Transverse colon (tissue), 4 donors: Measurements from ENCODE around the gene ZC3H14. TPM values are rescaled to one million over a fixed set of nuclear protein-coding genes. Genes with fewer than 3 reads are reported as not detected.

ENCODE experiments used
- DNase-seq: peaks from one replicate; pipeline ENCODE4 v3.0.0-alpha.2; 2019
- H3K27ac ChIP-seq, 4 donors: fragments of 200-600 bp; sonication (generic); 2 replicates each; pipeline ENCODE4 v1.5.1; 2016 to 2018; ENCODE audit warnings: inconsistent platforms in 4 of 4
- H3K27me3 ChIP-seq: fragments of 200-600 bp; sonication (generic); 2 replicates; pipeline ENCODE4 v1.5.1; 2017; ENCODE audit warnings: inconsistent platforms
- H3K36me3 ChIP-seq, 4 donors: fragments of 200-600 bp; sonication (generic); 2 replicates each; pipeline ENCODE4 v1.5.1; 2017 to 2019; ENCODE audit warnings: inconsistent platforms in 4 of 4
- H3K4me1 ChIP-seq, 4 donors: fragments of 200-600 bp; sonication (generic); 2 replicates each; pipeline ENCODE4 v1.5.1; 2017 to 2020; ENCODE audit warnings: inconsistent platforms in 4 of 4
- H3K4me3 ChIP-seq, 4 donors: fragments of 200-600 bp; sonication (generic); 1 replicate in 1 of 4; 2 replicates in 3 of 4; pipeline versions ENCODE4 v1.5.1 to v1.6.1; 2017 to 2019; ENCODE audit warnings: inconsistent platforms in 4 of 4
- H3K9me3 ChIP-seq, 2 donors: fragments of 200-600 bp; sonication (generic); 2 replicates each; pipeline ENCODE4 v1.5.1; 2017 to 2019; ENCODE audit warnings: inconsistent platforms in 2 of 2
- EP300 ChIP-seq: sonication (generic); formaldehyde crosslinking; IDR thresholded peaks from one replicate; pipeline ENCODE4 v1.6.1; 2017; ENCODE audit warnings: antibody characterized with exemption, low read depth
- POLR2A ChIP-seq: fragments of 450-650 bp; IDR thresholded peaks from one replicate; pipeline ENCODE4 v1.6.1; 2016; ENCODE audit warnings: antibody characterized with exemption, mild to moderate bottlenecking, moderate library complexity
- POLR2AphosphoS5 ChIP-seq, 3 donors: sonication (generic); formaldehyde crosslinking; IDR thresholded peaks; one replicate each; pipeline ENCODE4 v1.6.1; 2016; ENCODE audit warnings: antibody characterized with exemption in 3 of 3
- WGBS, 2 donors: methylation state at CpG; one replicate each; pipeline ENCODE4 v1.1.5; 2018; ENCODE audit warnings: low coverage in 1 of 2; 5-methylcytosine and 5-hydroxymethylcytosine counted together
- in situ Hi-C, 4 donors: fragments of 200-750 bp; cut with MboI; loops; one replicate each; pipeline versions ENCODE4 v1.15.0 to v1.15.1; 2017; ENCODE audit warnings: low sequenced_read_pairs in 3 of 4, low pct_ligation_motif_present in 1 of 4, low pct_unique_long_range_greater_than_20kb in 1 of 4
- intact Hi-C: fragments of 100-400 bp; cut with DNase I; formaldehyde crosslinking; loops from one replicate; pipeline ENCODE4 v1.15.1; 2023; ENCODE audit warnings: low total_unique reads
- total RNA-seq, 4 donors: library from RNA; depleted of rRNA; stranded (reverse); fragments of >200 nt; gene quantifications; one replicate each; pipeline ENCODE4 v1.1.0, GENCODE V29; 2016
- TF ChIP-seq, protein P1 (sequence below), 5 experiments: fragments of 200-600 bp in 3 of 5; fragments of 450-650 bp in 2 of 5; sonication (generic) in 3 of 5; IDR thresholded peaks; 1 replicate in 2 of 5; 2 replicates in 3 of 5; pipeline ENCODE4 v1.5.1; 2016 to 2017; ENCODE audit warnings: antibody characterized with exemption in 5 of 5, inconsistent platforms in 3 of 5, mild to moderate bottlenecking in 2 of 5, moderate library complexity in 1 of 5

ZC3H14 gene
- total RNA-seq, 4 donors from 2014 or later = 29.9 to 103 (median 81.0) TPM

GRCh38 chr14:88614218-88614907 lies 51.5 kb downstream of the ZC3H14 start:
- H3K36me3 ChIP-seq = peaks cover 0 to 39% (median 14%) of the 10 kb centered on the region in 4 donors
- 82 to 91% methylated on average over 3 of the region's 3 CpGs for WGBS, 2 donors
- intact Hi-C loops = no loop called here

GRCh38 chr14:88616697-88617096 lies 53.9 kb downstream of the ZC3H14 start:
- no peaks in the 10 kb centered on the region for H3K9me3 ChIP-seq
- intact Hi-C loops = no loop called here
- H3K27ac ChIP-seq = no peak overlapping the region
- TF ChIP-seq EP300 (no peak), POLR2AphosphoS5 (IDR thresholded peaks at IDR 0.05) (no peak), POLR2A (no peak)
- TF ChIP-seq, protein P1, sequence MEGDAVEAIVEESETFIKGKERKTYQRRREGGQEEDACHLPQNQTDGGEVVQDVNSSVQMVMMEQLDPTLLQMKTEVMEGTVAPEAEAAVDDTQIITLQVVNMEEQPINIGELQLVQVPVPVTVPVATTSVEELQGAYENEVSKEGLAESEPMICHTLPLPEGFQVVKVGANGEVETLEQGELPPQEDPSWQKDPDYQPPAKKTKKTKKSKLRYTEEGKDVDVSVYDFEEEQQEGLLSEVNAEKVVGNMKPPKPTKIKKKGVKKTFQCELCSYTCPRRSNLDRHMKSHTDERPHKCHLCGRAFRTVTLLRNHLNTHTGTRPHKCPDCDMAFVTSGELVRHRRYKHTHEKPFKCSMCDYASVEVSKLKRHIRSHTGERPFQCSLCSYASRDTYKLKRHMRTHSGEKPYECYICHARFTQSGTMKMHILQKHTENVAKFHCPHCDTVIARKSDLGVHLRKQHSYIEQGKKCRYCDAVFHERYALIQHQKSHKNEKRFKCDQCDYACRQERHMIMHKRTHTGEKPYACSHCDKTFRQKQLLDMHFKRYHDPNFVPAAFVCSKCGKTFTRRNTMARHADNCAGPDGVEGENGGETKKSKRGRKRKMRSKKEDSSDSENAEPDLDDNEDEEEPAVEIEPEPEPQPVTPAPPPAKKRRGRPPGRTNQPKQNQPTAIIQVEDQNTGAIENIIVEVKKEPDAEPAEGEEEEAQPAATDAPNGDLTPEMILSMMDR (IDR thresholded peaks at IDR 0.05) = no peak
- no peak for DNase-seq
- peaks cover 0 to 6% (median 0%) of the 10 kb centered on the region in 4 donors for H3K4me1 ChIP-seq
- in situ Hi-C loops = no loop called here
- H3K27me3 ChIP-seq = no peaks in the 10 kb centered on the region
- H3K4me3 ChIP-seq = no peak overlapping the region
- H3K36me3 ChIP-seq = peaks cover 0 to 16% (median 3%) of the 10 kb centered on the region in 4 donors
- 97 to 100% methylated on average over 1 of the region's 1 CpG for WGBS, 2 donors

More at GRCh38 chr14:88614218-88614907, 51.5 kb downstream of the ZC3H14 start:
- Histone ChIP-seq H3K4me1 (peaks cover 0 to 6% (median 0%) of the 10 kb centered on the region in 4 donors), H3K9me3 (no peaks in the 10 kb centered on the region), H3K27ac (no peak overlapping the region), H3K4me3 (no peak overlapping the region), H3K27me3 (no peaks in the 10 kb centered on the region)
- DNase-seq = no peak
- TF ChIP-seq POLR2AphosphoS5 (IDR thresholded peaks at IDR 0.05) = no peak
- TF ChIP-seq, protein P1 (IDR thresholded peaks at IDR 0.05) = no peak
- no peak for TF ChIP-seq POLR2A
- TF ChIP-seq EP300 = no peak
- in situ Hi-C loops = no loop called here

- intact Hi-C loops (no loop called here), in situ Hi-C loops (no loop called here)
- Histone ChIP-seq H3K36me3 (peaks cover 0 to 8% (median 0%) of the 10 kb centered on the region in 4 donors), H3K4me3 (no peak overlapping the region), H3K27me3 (no peaks in the 10 kb centered on the region), H3K27ac (no peak overlapping the region), H3K9me3 (no peaks in the 10 kb centered on the region), H3K4me1 (peaks cover 0 to 6% (median 0%) of the 10 kb centered on the region in 4 donors)
- no peak for DNase-seq
- 92 to 100% methylated on average over 1 of the region's 1 CpG for WGBS, 2 donors
- TF ChIP-seq POLR2AphosphoS5 (IDR thresholded peaks at IDR 0.05) (no peak), EP300 (no peak), POLR2A (no peak)
- TF ChIP-seq, protein P1 (IDR thresholded peaks at IDR 0.05) = no peak
Observed at GRCh38 chr14:88617479-88617878, 54.6 kb downstream of the ZC3H14 start.

GRCh38 chr14:88618476-88618875 lies 55.6 kb downstream of the ZC3H14 start:
- in situ Hi-C loops = no loop called here
- TF ChIP-seq EP300 (no peak), POLR2AphosphoS5 (IDR thresholded peaks at IDR 0.05) (no peak), POLR2A (no peak)
- TF ChIP-seq, protein P1 (IDR thresholded peaks at IDR 0.05) = no peak

More at GRCh38 chr14:88618476-88618875, 55.6 kb downstream of the ZC3H14 start:
- H3K4me3 ChIP-seq = no peak overlapping the region
- no peak overlapping the region for H3K27ac ChIP-seq
- H3K36me3 ChIP-seq = no peaks in the 10 kb centered on the region
- DNase-seq = no peak
- intact Hi-C loops = no loop called here
- H3K4me1 ChIP-seq = peaks cover 0 to 6% (median 0%) of the 10 kb centered on the region in 4 donors
- H3K27me3 ChIP-seq = no peaks in the 10 kb centered on the region
- WGBS, 2 donors = 81 to 84% methylated on average over 5 of the region's 5 CpGs
- H3K9me3 ChIP-seq = no peaks in the 10 kb centered on the region
